Activated CD4-positive, alpha-beta T cell treated with anti-CD3 and anti-CD28 coated beads for 36 hours (primary cell): ENCODE measurements around the gene ADIPOQ. TPM values are rescaled to one million over a fixed set of nuclear protein-coding genes. Genes with fewer than 3 reads are reported as not detected.
"Not testable (repeated sequence)": the region's sequence is repeated elsewhere in the genome, so short reads cannot be mapped to it uniquely, and the experiment has no call there.

Source experiments
- ATAC-seq: fragments of 200-7000 bp; cut with Tn5 transposase; one replicate; pipeline ENCODE4 v1.10.0; 2021; ENCODE audit warnings: mild to moderate bottlenecking, moderate library complexity
- CTCF ChIA-PET: fragments of 350-600 bp; sonication (Branson Sonifier 250); formaldehyde crosslinking; loops from one replicate; lab custom pipeline; 2021; ENCODE audit warnings: antibody characterized with exemption; lab: Charles Lee
- POLR2A ChIA-PET: fragments of 350-600 bp; sonication (Branson Sonifier 250); formaldehyde crosslinking; loops from one replicate; lab custom pipeline; 2021; ENCODE audit warnings: antibody characterized with exemption, inconsistent platforms; lab: Charles Lee
- DNase-seq: peaks from one replicate; pipeline ENCODE4 v3.0.0-alpha.2; 2020
- H3K27ac Mint-ChIP-seq: one replicate; pipeline ENCODE4 v1.8.0; 2021; ENCODE audit warnings: mixed read lengths
- H3K27me3 Mint-ChIP-seq: one replicate; pipeline ENCODE4 v1.8.0; 2021; ENCODE audit warnings: mixed read lengths
- H3K36me3 Mint-ChIP-seq: one replicate; pipeline ENCODE4 v1.8.0; 2021; ENCODE audit warnings: low read depth, mixed read lengths
- H3K4me1 Mint-ChIP-seq: one replicate; pipeline ENCODE4 v1.8.0; 2021; ENCODE audit warnings: mixed read lengths
- H3K4me3 Mint-ChIP-seq: one replicate; pipeline ENCODE4 v1.8.0; 2021; ENCODE audit warnings: mild to moderate bottlenecking, moderate library complexity, mixed read lengths
- H3K9me3 Mint-ChIP-seq: one replicate; pipeline ENCODE4 v1.8.0; 2021; ENCODE audit warnings: low read depth, mixed read lengths
- intact Hi-C, 2 experiments: fragments of 100-400 bp; cut with DNase I in 1 of 2; cut with micrococcal nuclease in 1 of 2; formaldehyde crosslinking; loops; one replicate each; pipeline versions ENCODE4 v1.14.2 to v1.15.1; 2022 to 2024; cut with DNase I, micrococcal nuclease
- total RNA-seq, 2 experiments: library from RNA; stranded (reverse); gene quantifications; one replicate each; pipeline ENCODE4 v1.2.3, GENCODE V29; 2021

The ADIPOQ gene
- total RNA-seq, 2 experiments from 2014 or later = not detected

DNA sequence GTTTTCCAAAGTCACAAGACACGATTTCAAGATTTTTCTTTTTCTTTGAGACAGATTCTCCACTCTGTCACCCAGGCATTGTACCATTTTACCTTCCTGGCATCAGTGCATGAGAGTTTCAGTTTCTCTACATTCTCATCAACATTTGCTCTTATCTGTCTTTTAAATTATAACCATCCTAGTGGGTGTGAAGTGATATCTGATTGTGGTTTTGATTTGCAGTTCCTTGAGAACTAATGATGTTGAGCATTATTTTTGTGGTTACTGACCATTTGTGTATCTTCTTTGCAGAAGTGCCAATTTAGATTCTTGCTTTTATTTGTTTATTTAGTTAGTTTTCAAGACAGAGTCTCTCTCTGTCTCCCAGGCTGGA lies 41.2 kb downstream of the ADIPOQ start:
- Mint-ChIP-seq H3K4me1 (peaks cover 62% of the 10 kb centered on the region), H3K27ac (peak overlapping the region; percentile 90), H3K27me3 (no peaks in the 10 kb centered on the region), H3K4me3 (peak overlapping the region; percentile 20), H3K9me3 (no peaks in the 10 kb centered on the region), H3K36me3 (no peaks in the 10 kb centered on the region)
- intact Hi-C loops = loop anchor here (1.0 to 10.0 kb wide), 16 partner anchors 15 to 921 kb away; partner anchors contain the start of genes EIF4A2 (in 1 of the 2), ETV5 (in 1 of the 2) and ST6GAL1 (in 1 of the 2)
- POLR2A ChIA-PET = interaction anchor here (0.7 kb wide), 1 partner anchor 105 kb away, joined by 3 read pairs; no protein-coding TSS in a partner anchor
- DNase-seq (no peak), ATAC-seq (peak; percentile 11)
- CTCF ChIA-PET = no interaction called here

DNA sequence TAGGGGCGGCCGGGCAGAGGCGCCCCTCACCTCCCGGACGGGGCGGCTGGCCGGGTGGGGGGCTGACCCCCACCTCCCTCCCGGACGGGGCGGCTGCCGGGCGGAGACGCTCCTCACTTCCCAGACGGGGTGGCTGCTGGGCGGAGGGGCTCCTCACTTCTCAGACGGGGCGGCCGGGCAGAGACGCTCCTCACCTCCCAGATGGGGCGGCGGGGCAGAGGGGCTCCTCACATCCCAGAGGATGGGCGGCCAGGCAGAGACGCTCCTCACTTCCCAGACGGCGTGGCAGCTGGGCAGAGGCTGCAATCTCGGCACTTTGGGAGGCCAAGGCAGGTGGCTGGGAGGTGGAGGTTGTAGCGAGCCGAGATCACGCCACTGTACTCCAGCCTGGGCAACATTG lies 42.4 kb downstream of the ADIPOQ start:
- H3K27ac Mint-ChIP-seq, H3K27me3 Mint-ChIP-seq, DNase-seq, POLR2A ChIA-PET, H3K4me3 Mint-ChIP-seq, H3K36me3 Mint-ChIP-seq, ATAC-seq, H3K9me3 Mint-ChIP-seq, CTCF ChIA-PET: not testable (repeated sequence)
- H3K4me1 Mint-ChIP-seq = peaks cover 53% of the 10 kb centered on the region
- intact Hi-C loops = loop anchor here (5.0 to 10.0 kb wide), 4 partner anchors 38 to 920 kb away; partner anchors contain the start of gene EIF4A2 (in 1 of the 2)

DNA sequence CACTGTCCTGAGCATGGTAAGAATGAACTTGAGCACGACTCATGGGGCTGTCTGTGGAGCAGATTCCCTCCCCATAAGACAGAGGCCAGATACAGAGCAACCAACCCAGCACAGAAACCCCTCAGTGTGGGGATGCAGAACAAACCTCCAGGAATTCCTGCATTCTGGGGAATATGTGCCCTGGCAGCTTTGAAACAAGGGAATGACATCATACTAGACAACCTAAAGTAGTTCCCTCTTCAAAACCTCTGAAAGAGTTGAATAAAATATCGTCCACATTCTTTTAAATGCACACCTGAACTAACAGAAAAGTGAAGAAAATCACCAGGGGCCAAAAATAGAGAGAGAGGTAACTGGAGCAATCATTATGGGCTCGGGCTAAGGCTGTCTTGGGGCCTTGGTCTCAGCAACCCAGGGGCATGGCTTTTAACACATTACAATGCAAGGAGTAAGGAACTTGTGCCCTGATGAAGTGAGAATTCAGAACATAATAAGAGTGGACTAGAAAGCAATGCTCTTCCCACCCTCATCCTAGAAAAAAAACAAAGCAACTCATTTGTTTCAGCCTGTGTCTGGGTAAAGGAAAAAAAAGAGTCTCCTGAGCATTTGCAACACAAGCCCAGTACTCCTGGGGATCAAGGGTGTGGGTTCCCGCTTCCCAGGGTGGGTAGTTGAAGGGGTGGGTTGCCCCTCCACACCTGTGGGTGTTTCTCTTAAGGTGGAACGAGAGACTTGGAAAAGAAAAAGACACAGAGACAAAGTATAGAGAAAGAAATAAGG lies 43.9 kb downstream of the ADIPOQ start:
- Mint-ChIP-seq H3K27me3 (no peaks in the 10 kb centered on the region), H3K9me3 (no peaks in the 10 kb centered on the region), H3K4me3 (no peak overlapping the region), H3K4me1 (peaks cover 38% of the 10 kb centered on the region), H3K27ac (peak overlapping the region; percentile 17), H3K36me3 (no peaks in the 10 kb centered on the region)
- ChIA-PET POLR2A (no interaction called here), CTCF (no interaction called here)
- intact Hi-C loops = loop anchor here in 1 of 2 experiments (10.0 kb wide), 1 partner anchor 918 kb away; no protein-coding TSS in a partner anchor
- DNase-seq (no peak), ATAC-seq (no peak)

GRCh38 chr3:186887507-186887938 lies 45.0 kb downstream of the ADIPOQ start:
- ATAC-seq, H3K4me3 Mint-ChIP-seq, POLR2A ChIA-PET, H3K9me3 Mint-ChIP-seq, CTCF ChIA-PET, H3K27me3 Mint-ChIP-seq, DNase-seq, H3K36me3 Mint-ChIP-seq, H3K27ac Mint-ChIP-seq: not testable (repeated sequence)
- H3K4me1 Mint-ChIP-seq = peaks cover 26% of the 10 kb centered on the region
- intact Hi-C loops = loop anchor here in 1 of 2 experiments (10.0 kb wide), 1 partner anchor 917 kb away; no protein-coding TSS in a partner anchor

- CTCF ChIA-PET = no interaction called here
- no peaks in the 10 kb centered on the region for H3K9me3 Mint-ChIP-seq
- DNase-seq (no peak), ATAC-seq (no peak)
- no peak overlapping the region for H3K4me3 Mint-ChIP-seq
- POLR2A ChIA-PET = no interaction called here
- H3K27me3 Mint-ChIP-seq = no peaks in the 10 kb centered on the region
- intact Hi-C loops = loop anchor here in 1 of 2 experiments (2.0 to 10.0 kb wide), 2 partner anchors 32 to 916 kb away; no protein-coding TSS in a partner anchor
- peaks cover 17% of the 10 kb centered on the region for H3K4me1 Mint-ChIP-seq
- H3K27ac Mint-ChIP-seq = no peak overlapping the region
- H3K36me3 Mint-ChIP-seq = no peaks in the 10 kb centered on the region
These were observed 46.1 kb downstream of the ADIPOQ start for GRCh38 chr3:186888569-186888968.

- H3K4me3 Mint-ChIP-seq = not testable (repeated sequence)
- CTCF ChIA-PET = interaction anchor here (0.6 kb wide), 1 partner anchor 336 kb away, joined by 3 read pairs; no protein-coding TSS in a partner anchor
These were observed 47.2 kb downstream of the ADIPOQ start for GRCh38 chr3:186889698-186890097.

DNA sequence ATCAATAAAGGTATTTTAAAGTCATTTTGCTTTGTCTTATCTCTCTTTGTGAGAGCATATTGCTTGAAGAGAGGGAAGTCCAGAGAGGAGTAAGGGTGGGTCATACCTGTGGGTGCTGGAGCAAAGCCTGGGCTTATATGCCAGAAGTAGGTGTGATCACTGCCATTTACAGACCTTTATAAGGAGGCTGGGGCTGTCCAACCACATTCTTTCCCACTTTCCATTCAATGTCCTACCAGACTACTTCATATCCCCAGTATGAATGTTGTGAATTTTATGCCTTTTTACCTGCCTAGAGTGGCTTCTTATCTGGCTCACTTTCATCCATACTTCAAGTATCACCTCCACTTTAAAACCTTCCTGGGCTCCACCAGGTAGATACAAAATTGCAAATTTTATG lies 48.4 kb downstream of the ADIPOQ start:
- no peak for DNase-seq
- no peak overlapping the region for H3K27ac Mint-ChIP-seq
- intact Hi-C loops = no loop called here
- ATAC-seq = no peak
- H3K9me3 Mint-ChIP-seq = no peaks in the 10 kb centered on the region
- no peaks in the 10 kb centered on the region for H3K27me3 Mint-ChIP-seq
- H3K4me3 Mint-ChIP-seq = no peak overlapping the region
- POLR2A ChIA-PET = no interaction called here
- H3K36me3 Mint-ChIP-seq = no peaks in the 10 kb centered on the region
- CTCF ChIA-PET = no interaction called here
- H3K4me1 Mint-ChIP-seq = peaks cover 2% of the 10 kb centered on the region

More at GRCh38 chr3:186889698-186890097, 47.2 kb downstream of the ADIPOQ start:
- H3K36me3 Mint-ChIP-seq, H3K9me3 Mint-ChIP-seq, ATAC-seq, H3K27me3 Mint-ChIP-seq, DNase-seq, H3K27ac Mint-ChIP-seq, POLR2A ChIA-PET: not testable (repeated sequence)
- intact Hi-C loops = loop anchor here in 1 of 2 experiments (2.0 to 10.0 kb wide), 2 partner anchors 31 to 915 kb away; no protein-coding TSS in a partner anchor
- H3K4me1 Mint-ChIP-seq = peaks cover 12% of the 10 kb centered on the region

DNA sequence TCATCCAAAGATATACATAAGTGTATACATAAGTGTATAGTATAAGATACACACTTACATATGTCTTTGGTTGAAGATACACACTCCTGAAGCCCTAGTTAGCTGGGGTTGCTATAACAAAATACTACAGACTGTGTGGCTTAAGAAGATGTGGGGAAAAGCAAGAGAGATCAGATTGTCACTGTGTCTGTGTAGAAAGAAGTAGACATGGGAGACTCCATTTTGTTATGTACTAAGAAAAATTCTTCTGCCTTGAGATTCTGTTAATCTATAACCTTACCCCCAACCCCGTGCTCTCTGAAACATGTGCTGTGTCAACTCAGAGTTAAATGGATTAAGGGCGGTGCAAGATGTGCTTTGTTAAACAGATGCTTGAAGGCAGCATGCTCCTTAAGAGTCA lies 50.6 kb downstream of the ADIPOQ start:
- H3K9me3 Mint-ChIP-seq, H3K4me1 Mint-ChIP-seq, POLR2A ChIA-PET, H3K27me3 Mint-ChIP-seq, ATAC-seq, intact Hi-C loops, H3K27ac Mint-ChIP-seq, H3K36me3 Mint-ChIP-seq, CTCF ChIA-PET, H3K4me3 Mint-ChIP-seq, DNase-seq: not testable (repeated sequence)

DNA sequence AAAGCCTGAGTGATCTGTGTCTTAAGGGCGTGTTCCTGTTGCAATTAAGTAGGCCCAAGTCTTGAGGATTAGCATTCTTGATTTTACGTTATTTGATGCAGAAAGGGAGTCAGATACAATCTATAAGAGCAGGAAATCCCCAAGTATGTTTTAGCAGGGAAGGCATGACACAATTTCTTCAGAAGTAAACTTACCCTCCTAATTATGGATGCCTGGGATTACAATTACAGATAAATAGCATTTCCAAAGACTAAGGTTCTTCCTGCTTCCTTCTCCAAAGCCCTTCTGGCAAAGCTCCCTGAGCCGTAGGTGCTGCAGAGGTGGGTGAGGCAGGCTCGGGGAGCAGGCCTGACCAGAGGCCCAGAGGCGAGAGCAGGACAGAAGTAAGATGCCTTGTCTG lies 52.9 kb downstream of the ADIPOQ start:
- intact Hi-C loops = no loop called here
- H3K9me3 Mint-ChIP-seq = peaks cover 4% of the 10 kb centered on the region
- H3K36me3 Mint-ChIP-seq = no peaks in the 10 kb centered on the region
- ChIA-PET CTCF (interaction anchor here (1.1 kb wide), 1 partner anchor 46 kb away, joined by 3 read pairs; no protein-coding TSS in a partner anchor), POLR2A (no interaction called here)
- no peak overlapping the region for H3K4me3 Mint-ChIP-seq
- ATAC-seq (no peak), DNase-seq (no peak)
- no peaks in the 10 kb centered on the region for H3K27me3 Mint-ChIP-seq
- no peak overlapping the region for H3K27ac Mint-ChIP-seq
- H3K4me1 Mint-ChIP-seq = peaks cover 8% of the 10 kb centered on the region

GRCh38 chr3:186896006-186896405 lies 53.5 kb downstream of the ADIPOQ start:
- Mint-ChIP-seq H3K27ac (no peak overlapping the region), H3K27me3 (no peaks in the 10 kb centered on the region), H3K36me3 (no peaks in the 10 kb centered on the region), H3K9me3 (peaks cover 4% of the 10 kb centered on the region), H3K4me1 (peaks cover 14% of the 10 kb centered on the region), H3K4me3 (no peak overlapping the region)
- DNase-seq (no peak), ATAC-seq (no peak)
- CTCF ChIA-PET = interaction anchor here (0.7 kb wide), 2 partner anchors 179 to 1289 kb away, joined by 3 to 6 read pairs; no protein-coding TSS in a partner anchor
- intact Hi-C loops = no loop called here
- POLR2A ChIA-PET = interaction anchor here (0.5 kb wide), 1 partner anchor 983 kb away, joined by 5 read pairs; no protein-coding TSS in a partner anchor

- Mint-ChIP-seq H3K36me3 (no peaks in the 10 kb centered on the region), H3K27ac (no peak overlapping the region), H3K4me3 (no peak overlapping the region), H3K27me3 (no peaks in the 10 kb centered on the region), H3K9me3 (peaks cover 4% of the 10 kb centered on the region), H3K4me1 (peaks cover 18% of the 10 kb centered on the region)
- CTCF ChIA-PET = no interaction called here
- ATAC-seq (no peak), DNase-seq (no peak)
- intact Hi-C loops = no loop called here
- POLR2A ChIA-PET = no interaction called here
These were observed 54.4 kb downstream of the ADIPOQ start for GRCh38 chr3:186896875-186897274.
